ENCODE measurements around the gene PDE4D.

- TF ChIP-seq POLR2A (IDR thresholded peaks at IDR 0.05) (no peak), CTCF (IDR thresholded peaks at IDR 0.05) (no peak)
Observed at GRCh38 chr5:59189472-59190244, 703.9 kb downstream of the PDE4D start.

Measured in esophagus squamous epithelium (tissue), 4 donors.